ENCODE measurements around the gene ARPP19.

- no peak for TF ChIP-seq CTCF (IDR thresholded peaks at IDR 0.05; ENCODE audit: poor library complexity)
- no peak for TF ChIP-seq EZH2 (IDR thresholded peaks at IDR 0.05; ENCODE audit: borderline replicate concordance)
- TF ChIP-seq EZH2phosphoT487 (IDR thresholded peaks at IDR 0.05; ENCODE audit: low read depth, severe bottlenecking, unreplicated experiment), result no peak
These were observed 54.3 kb downstream of the ARPP19 start for GRCh38 chr15:52514482-52514881.

All from hepatocyte (in vitro differentiated cells).